A673 (cell line): Measurements from ENCODE around the gene TSGA10IP.

Source experiments
- EZH2 ChIP-seq: fragments of 200-600 bp; sonication (generic); IDR thresholded peaks from 2 replicates; pipeline ENCODE4 v1.6.1; 2017; ENCODE audit warnings: borderline replicate concordance, low read depth, mild to moderate bottlenecking, mixed read lengths, antibody characterized with exemption, low read length; ENCODE audit not compliant: poor library complexity, severe bottlenecking
- TF ChIP-seq, protein P1 (sequence below): fragments of 300-800, 200-600 bp; sonication (generic); conservative IDR thresholded peaks from 2 replicates; pipeline ENCODE4 v1.5.1; 2017; ENCODE audit warnings: low read depth, mild to moderate bottlenecking, antibody characterized with exemption, low read length, moderate library complexity, mixed read lengths

- TF ChIP-seq EZH2 = no peak
- TF ChIP-seq, protein P1, sequence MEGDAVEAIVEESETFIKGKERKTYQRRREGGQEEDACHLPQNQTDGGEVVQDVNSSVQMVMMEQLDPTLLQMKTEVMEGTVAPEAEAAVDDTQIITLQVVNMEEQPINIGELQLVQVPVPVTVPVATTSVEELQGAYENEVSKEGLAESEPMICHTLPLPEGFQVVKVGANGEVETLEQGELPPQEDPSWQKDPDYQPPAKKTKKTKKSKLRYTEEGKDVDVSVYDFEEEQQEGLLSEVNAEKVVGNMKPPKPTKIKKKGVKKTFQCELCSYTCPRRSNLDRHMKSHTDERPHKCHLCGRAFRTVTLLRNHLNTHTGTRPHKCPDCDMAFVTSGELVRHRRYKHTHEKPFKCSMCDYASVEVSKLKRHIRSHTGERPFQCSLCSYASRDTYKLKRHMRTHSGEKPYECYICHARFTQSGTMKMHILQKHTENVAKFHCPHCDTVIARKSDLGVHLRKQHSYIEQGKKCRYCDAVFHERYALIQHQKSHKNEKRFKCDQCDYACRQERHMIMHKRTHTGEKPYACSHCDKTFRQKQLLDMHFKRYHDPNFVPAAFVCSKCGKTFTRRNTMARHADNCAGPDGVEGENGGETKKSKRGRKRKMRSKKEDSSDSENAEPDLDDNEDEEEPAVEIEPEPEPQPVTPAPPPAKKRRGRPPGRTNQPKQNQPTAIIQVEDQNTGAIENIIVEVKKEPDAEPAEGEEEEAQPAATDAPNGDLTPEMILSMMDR = no peak
These were observed 28.3 kb downstream of the TSGA10IP start for GRCh38 chr11:65973439-65974110.
